NCI-H446 treated with DMSO at 0.1 percent for 48 hours (cell line): ENCODE measurements around the gene ADAMTS1.

Experiments used
- DNase-seq: peaks from one replicate; lab custom pipeline; 2025; lab: John Stamatoyannopoulos, UW

Gene ADAMTS1

DNA sequence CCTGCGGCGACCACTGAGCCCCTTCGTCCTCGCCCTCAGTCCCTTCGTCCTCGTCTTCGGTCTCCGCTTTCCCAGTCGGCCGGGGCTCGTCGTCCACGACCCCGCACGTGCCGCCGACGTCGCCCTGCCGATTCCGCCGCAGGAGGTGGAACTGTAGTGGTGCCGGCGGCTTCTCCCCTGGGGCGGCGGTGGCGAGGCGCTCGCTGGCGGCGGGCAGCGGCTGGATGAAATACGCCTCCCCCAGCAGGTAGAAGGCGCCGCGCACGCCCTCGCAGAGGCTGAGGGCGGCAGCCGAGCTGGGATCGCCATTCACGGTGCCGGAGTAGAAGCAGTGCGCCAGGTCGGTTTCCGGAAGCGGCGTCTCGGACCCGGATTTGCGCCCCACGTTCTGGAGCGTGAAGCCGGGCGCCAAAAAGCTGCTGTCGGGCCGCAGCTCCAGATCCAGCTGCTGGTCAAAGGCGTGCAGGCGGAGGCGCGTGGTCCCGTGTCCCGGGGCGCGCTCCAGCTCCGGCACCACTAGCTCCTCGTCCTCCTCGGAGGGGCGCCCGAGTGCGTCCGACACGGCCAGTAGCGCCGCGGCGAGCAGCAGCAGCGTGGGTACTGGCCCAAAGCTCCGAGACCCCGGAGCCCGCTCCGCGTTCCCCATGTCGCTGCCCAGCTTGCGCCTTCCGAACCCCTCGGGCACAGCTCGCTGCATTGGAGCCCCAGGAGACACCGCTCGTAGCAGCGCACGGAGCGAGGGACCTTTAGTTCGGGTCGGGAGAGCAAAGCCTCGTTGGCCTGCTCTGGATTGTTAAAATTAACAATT, 747 bp downstream of the ADAMTS1 start:
- DNase-seq, result peak; percentile 24

DNA sequence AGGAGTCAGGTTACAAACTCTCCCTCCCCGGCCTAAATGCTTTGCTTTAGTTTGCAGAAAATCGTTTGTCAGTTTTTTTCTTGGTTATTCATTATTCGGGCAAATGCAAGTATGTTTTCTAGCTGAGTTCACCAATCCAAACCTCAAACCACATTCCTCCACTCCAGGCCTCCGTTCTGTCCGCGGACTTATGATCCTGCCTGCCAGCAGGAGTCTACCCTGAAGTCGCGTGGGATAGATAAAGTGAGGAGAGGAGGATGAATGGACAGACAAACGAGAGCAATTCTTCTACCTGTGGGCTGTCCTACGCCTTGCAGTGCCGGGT, 1.3 kb downstream of the ADAMTS1 start:
- DNase-seq, result no peak

DNA sequence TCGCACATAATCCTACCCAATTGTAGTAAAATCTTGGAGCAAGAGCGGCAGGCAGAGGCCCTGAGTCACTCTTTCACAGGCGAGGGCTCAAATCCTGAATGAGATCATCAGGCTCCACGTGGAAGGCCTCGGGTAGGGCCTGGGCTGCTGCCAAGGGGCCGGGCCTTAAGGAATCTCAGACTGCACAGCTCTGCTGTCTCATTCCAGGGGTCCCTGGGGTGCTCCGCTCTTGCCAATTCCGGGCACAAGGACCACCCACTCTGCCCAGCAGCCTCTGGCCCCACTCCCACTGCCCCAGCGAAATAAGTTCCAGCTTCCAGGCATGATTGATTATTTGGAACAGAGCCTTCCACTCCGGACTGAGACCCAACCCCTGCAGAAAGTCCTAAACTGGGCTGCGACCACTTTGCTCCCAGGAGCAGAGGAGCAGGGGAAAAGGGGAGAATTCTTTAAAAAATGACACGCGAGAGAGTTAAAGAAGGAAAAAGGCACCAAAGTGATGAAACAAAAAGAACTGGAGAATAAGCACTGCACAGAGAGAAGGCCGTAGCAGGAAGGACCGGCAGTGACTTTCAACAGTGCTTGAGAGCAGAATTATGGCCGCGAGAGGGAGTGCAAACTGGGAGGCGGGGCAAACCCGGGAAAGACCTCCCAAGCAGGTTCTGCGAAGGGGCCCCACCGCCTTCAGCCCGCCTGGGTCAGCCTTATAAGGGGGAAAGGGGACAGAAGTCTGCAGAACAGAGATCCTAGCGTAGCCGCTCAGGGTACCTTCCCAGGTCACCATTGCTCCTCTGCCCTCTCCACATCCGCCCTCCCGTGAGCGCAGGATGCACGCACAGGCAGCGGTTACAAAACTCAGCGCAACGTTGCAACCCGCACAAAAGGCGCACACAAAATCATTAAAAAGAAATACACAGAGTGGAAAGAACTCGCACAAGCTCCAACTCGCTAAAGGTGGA, 2.0 kb downstream of the ADAMTS1 start:
- peak; percentile 94 for DNase-seq

DNA sequence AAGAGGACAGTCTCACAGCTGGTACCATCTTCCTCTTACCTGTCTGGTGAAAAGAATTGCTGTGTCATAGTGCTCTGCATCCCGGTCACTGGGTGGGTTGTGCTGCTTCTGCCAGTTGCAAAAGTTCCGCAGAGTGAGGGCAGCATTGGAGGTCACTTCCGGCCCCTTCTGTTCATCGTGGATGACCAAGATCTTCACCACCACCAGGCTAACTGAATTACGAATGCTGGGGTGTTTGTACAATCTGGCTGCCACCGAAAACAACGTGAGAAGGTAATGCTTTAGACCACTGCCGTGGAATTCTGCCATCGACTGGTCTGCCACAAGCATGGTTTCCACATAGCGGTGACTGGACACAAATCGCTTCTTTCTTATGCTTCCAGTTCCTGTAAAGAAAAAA, 2.9 kb downstream of the ADAMTS1 start:
- no peak for DNase-seq

DNA sequence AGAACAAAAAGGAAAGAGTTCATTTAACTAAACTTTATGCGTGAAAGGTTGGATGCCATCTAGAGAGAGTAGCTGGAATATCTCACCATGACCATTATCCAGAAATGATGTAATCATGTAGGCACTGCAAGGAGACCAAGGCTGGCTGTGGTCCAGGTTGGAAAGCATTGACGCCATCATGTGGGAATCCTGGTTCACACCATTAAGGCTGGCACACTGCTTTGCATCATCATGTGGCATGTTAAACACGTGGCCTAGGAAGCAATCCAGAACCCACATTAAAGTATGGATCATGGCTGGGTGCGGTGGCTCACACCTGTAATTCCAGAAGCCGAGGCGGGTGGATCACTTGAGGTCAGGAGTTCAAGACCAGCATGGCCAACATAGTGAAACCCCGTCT, 4.3 kb downstream of the ADAMTS1 start:
- peak; percentile 73 for DNase-seq

DNA sequence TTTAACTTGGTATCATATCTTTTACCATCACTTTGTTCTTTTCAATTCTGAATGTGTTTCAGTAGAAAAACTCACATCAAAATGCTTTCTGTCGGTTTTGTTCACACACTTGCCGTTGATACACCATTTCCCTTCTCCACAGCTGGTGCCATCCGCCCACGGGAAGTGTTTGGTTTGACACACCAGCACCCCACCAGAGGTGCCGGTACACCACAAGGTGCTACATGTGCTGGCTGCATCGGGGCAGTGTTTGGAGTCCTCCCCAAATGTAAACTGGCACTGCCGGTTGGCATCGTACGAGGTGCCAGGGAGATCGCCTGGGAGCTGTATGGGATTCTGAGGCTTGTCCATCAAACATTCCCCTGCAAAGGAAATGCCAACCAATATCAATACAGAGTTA, 5.0 kb downstream of the ADAMTS1 start:
- no peak for DNase-seq

DNA sequence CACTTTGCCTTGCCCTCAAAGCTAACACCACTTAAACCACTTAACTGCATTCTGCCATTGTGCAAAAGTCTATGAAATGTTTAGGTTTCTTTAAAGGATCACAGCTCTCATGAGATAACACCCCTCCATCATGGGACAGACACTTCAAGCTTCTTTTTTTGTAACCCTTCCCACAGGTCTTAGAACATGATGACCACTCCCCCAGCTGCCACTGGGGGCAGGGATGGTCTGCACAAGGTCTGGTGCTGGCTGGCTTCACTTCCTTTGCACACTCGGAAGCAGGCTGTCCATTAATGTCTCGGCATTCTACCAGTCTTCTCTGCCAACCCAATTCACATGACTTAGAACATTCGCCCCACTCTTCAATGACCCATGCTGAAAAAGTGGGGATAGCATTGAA, 7.7 kb downstream of the ADAMTS1 start:
- no peak for DNase-seq

DNA sequence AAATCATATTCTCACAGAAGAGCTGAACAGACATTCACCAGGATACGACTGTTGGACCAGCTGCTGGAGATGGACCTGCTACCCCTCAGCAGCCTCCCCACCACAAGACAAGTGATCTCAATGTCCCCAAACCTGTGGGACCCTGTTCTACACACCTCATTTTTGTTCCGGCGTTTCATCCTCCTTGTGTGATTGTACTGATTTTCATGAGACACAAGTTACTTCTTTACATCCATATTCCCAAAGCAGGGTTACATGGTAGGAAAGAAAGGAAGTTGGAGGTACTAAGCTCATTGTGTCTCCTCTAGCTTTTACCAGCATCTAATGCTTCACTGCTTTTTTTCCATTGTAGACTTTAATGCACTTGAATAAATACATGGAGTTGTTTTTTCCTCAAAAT, 8.7 kb downstream of the ADAMTS1 start:
- no peak for DNase-seq

DNA sequence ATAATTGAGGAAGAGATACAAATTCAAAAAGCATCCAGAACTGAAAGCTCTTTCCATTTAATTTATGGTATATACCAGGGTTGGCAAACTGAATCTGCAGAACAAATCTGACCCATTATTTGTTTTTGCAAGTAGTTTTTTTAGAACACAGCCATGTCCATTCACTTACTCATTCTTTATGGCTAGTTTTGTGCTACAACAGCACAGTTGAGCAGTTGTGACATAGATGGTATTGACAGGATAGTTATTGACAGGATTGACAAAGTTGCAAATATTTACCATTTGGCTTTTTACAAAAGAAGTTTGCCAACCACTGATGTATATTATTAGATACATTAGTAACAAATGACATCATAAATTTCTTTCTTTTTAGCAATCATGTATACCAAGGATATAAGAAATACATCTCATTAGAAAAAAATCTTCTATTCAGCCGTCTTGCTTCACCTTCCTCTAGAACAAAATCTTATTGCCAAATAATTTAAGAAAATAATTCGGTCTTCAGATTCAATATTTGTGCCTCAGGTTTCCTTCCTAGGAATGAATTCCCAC, 9.4 kb downstream of the ADAMTS1 start:
- no peak for DNase-seq

DNA sequence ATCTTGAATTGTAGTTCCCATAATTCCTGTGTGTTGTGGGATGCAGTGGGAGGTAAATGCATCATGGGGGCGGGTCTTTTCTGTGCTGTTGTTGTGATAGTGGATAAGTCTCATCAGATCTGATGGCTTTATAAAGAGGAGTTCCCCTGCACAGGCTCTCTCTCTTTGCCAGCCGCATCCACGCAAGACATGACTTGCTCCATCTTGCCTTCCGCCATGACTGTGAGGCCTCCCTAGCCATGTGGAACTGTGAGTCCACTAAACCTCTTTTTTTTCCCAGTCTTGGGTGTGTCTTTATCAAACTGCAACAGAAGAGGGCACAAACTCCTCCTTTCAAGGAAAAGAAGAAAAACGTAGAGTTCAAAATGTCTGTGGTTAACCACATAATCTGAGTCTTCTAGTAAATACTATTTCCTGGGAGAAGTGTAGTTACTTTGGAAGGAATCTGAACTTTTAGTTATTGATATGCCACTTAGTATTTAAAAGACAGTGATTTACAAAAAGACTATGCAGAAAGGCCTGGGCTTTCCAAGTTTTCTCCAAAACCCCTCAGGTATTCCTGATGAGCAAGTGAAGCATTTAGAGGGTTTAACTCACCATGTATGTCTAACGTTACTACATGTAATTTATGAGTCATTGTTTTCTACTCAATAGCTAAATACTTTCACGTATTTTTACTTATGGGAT, 10.0 kb downstream of the ADAMTS1 start:
- no peak for DNase-seq

DNA sequence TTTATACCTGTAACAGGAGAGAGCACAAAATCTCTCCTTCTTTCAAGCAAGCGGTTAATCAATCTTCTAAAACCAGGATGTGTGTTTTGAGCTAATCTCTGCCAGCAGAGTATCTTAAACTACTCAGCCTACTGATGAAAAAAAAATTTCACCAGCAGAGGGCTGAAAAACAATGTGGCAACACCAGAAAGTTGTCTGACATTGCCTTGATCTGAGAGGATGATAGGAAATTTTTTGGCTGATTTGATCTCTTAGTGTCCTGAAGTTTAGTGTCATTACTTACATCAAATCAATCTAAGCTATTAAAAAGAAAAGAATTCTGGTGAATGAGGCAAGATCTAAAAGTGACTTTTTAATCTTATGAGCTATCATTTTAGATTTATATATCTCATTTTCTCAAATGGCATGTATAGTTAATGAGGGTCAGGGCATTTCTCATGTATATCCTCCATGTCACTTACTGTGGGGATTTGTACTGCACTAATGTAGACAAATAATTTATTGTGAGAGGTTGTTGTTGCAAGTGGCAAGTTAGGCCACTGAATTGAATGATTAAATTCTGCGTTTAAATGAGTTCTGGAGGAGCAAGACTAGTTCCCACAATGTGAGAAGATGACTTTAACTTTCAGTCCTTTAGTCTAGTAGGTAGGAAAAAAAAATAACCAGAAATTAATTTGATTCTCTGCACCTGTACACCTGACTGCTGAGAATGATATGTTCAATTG, 10.9 kb downstream of the ADAMTS1 start:
- DNase-seq, result no peak

DNA sequence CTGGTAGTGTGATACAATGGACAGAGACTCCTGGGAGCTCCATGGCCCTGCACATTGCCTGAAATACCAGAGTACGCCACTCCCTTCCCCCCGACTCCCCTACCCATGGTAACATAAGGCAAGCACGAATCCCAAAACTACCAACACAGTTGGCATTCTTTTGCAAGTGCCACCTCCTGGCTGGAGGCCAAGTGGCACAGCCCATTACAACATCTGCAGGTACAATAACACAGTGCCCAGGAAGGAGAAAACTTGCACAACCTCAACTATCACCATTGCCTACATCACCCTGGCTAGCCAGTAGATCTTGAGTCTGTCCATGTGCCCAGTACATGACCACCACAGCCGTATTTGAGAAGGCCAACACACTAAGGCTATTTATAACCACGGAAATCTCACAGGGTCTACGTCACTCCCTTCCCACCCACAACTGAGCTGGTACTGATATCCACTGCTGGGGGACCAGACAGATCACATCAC, 11.7 kb downstream of the ADAMTS1 start:
- DNase-seq, result no peak

DNA sequence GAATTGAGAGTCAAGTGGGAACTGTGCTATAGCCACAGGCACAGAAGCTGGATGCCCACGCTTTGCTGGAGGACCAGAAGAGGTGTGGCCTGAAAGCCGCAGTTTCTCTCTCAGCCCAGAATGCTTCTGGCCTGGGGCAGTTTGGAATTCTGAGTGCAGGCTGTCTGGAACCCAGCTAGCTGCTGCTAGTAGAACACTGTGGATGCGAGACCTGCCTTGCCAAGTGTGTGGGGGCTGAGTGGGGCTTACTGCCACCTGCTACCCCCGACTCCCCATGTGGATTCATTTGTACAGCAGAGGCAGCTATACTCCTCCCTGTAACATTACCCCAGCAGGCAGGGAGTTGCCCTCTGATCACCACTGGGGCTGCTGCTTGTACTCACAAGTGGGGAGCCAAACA, 12.2 kb downstream of the ADAMTS1 start:
- DNase-seq, result no peak

DNA sequence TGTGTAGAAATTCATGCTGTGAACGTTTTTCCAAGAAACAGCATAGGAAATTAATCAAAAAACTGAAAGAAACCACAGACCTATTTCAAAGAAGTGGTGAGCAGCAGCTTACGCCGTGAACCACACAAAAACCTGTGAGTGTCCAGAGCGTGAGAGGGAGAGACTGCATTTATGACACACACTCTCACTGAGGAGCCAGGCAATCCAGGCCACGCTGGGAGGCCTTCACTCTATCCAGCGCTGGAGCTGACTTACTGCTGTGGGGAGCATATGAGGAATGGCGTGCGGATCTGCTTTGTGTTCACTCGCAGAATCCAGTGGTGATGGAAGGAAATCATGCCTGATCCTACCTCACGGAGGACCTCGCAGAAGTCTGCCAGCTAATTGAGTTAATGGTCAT, 12.7 kb downstream of the ADAMTS1 start:
- no peak for DNase-seq

DNA sequence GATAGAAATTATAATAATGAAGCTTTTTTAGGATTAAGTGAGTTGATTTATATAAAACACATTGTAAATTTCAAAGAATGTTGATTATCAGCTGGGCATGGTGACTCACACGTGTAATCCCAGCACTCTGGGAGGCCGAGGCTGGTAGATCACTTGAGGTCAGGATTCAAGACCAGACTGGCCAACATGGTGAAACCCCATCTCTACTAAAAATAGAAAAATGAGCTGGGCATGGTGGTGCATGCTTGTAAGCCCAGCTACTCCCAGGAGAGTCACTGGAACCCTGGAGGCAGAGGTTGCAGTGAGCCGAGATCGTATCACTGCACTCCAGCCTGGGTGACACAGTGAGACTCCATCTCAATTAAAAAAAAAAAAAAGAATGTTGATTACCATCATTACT, 18.4 kb downstream of the ADAMTS1 start:
- no peak for DNase-seq

DNA sequence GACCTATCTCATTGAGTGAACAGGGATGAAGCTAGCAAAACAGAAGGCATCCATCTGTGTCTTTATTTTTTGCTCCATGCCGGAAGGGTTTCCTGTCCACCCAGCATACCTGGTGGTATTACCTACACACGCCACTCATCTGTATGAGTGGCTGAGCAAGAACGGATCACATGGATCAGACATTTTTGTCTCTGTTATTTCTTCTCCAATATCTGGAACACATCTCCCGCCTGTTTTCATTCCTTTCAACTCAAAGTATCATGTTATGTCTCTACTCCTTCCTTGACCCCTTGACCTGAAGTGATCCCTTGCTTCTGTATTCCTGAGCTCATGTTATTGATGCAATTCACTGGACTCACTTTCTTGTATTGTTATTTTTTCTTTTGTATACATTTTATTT, 24.7 kb downstream of the ADAMTS1 start:
- DNase-seq, result no peak

DNA sequence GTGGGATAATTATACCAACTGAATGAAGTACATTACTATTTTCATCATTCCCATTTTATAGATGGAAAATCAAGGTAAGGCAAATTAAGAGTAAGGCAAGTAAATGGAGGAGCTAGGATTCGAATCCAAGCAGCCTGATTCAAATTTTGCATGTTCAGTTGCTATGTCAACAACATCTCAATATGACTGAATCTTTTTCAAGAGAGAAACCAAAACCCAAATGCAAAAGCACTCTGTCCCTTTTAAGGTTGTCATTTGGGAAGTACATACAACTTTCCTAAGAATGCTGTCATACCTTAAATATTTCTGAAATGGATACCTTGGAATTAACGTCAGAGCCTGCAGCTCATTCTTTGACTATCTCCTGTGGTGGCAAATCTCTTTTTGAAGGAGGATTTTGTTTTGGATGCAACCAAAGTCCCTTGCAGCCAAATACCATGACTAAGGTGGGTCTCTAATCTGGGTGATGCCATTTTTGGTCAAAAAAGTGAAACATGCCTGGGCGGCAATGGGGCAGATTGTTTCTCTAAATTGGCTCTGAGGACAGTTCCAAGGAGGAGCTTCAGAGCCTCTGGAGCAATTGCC, 25.4 kb downstream of the ADAMTS1 start:
- no peak for DNase-seq

DNA sequence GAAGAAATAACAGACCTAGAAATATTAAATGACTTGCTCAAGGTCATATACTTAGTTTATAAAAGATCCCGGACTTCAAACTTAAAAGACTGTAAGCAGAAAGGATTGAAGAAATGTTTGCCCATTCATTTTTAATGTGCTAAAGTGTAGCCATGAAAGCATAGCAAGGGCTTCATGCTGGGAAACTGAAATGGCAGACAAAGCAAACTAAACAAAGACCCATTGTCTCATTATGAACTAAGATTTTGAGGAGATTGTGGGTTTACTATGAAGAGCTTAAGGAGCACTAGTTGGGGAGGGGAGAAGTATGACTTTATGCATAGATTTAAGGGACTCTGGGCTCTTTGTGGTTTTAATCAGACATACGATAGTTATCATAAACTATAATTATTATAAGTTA, 26.3 kb downstream of the ADAMTS1 start:
- DNase-seq, result no peak

DNA sequence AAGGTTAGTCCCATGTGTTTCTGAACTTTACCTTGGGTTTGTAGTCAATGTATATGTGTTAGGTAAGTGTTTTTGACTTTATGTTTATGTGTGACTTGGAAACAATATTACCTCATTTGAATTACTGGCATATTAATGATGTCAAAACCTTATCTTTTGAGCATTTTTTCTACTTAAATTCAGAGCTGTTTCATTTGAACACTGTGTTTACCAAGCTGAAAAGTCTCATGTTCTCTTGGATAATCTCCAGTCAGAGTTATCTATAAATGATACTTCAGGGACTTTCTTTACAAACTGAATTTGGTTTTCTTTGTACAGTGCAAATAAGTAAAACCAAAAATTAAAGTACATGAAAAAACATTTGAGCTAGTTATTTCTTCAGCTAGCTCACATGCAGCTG, 30.0 kb downstream of the ADAMTS1 start:
- DNase-seq, result no peak

DNA sequence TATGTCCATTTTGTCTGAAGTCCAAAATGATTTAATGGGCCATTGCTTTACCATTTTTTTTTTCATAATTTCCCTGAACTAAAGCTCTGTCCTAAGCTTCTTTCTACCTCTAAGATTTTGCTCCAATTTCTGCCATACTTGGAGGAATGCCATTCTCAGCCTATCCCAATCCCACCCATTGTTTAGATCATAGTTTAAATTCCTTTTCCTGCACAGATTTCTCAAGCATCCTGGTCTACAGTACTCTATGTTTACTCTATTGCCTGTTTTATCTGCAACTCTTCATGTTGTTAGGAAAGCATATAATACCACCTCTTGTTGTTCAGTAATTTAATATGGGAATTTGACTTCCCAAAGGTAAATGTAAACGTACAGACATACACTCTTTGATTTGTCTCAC, 30.8 kb downstream of the ADAMTS1 start:
- DNase-seq, result no peak

DNA sequence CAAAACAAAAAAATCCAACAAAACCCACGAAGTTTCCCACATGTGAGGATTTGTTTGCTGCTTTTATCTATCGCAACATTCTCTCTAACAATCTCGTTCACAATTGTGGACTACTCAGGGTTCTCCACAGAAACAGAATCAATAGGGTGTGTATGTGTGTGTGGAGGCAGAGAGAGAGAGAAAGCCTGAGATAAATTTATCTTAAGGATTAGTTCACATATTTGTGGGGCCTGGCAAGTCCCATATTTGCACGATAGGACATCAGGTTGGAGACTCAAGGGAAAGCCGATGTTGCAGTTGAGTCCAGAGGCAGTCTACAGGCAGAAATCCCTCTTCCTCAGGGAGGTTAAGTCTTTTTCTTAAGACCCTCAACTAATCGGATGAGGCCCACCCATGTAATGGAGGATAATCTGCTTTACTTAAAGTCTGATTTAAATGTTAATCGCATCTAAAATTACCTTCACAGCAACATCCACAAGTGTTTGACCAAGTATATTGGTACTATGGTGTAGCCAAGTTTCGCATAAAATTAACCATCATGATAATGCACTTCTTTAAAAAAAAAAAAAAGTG, 31.7 kb downstream of the ADAMTS1 start:
- DNase-seq, result no peak
